Trophoblast cell (in vitro differentiated cells and primary cell): ENCODE data around the gene SCN4A.

ENCODE experiments used
- DNase-seq, 2 donors: peaks; one replicate each; pipeline ENCODE4 v3.0.0-alpha.2; 2016
- H2AFZ ChIP-seq: 2 replicates; pipeline ENCODE4 v1.6.1; 2013; ENCODE audit warnings: low read length, moderate library complexity, mild to moderate bottlenecking; ENCODE audit not compliant: insufficient read depth, poor library complexity
- H2AK5ac ChIP-seq: 2 replicates; pipeline ENCODE4 v1.6.1; 2013; ENCODE audit warnings: mild to moderate bottlenecking, low read length
- H2BK120ac ChIP-seq: 2 replicates; pipeline ENCODE4 v1.6.1; 2013; ENCODE audit warnings: low read length, mild to moderate bottlenecking, moderate library complexity; ENCODE audit not compliant: insufficient read depth, poor library complexity
- H2BK12ac ChIP-seq: 2 replicates; pipeline ENCODE4 v1.6.1; 2013; ENCODE audit warnings: mild to moderate bottlenecking, low read length, moderate library complexity
- H2BK5ac ChIP-seq: 2 replicates; pipeline ENCODE4 v1.6.1; 2013; ENCODE audit warnings: low read length, low read depth, moderate library complexity, mild to moderate bottlenecking; ENCODE audit not compliant: poor library complexity
- H3K14ac ChIP-seq: 2 replicates; pipeline ENCODE4 v1.6.1; 2013; ENCODE audit warnings: mild to moderate bottlenecking, low read length
- H3K18ac ChIP-seq: 2 replicates; pipeline ENCODE4 v1.6.1; 2013; ENCODE audit warnings: mild to moderate bottlenecking, low read length
- H3K23ac ChIP-seq: 2 replicates; pipeline ENCODE4 v1.6.1; 2013; ENCODE audit warnings: low read length
- H3K27ac ChIP-seq: 2 replicates; pipeline ENCODE4 v1.5.1; 2013; ENCODE audit warnings: low read depth, mild to moderate bottlenecking, inconsistent platforms, low read length, moderate library complexity
- H3K27me3 ChIP-seq: 2 replicates; pipeline ENCODE4 v1.6.1; 2013; ENCODE audit warnings: inconsistent platforms, mild to moderate bottlenecking, low read length, moderate library complexity; ENCODE audit not compliant: insufficient read depth
- H3K36me3 ChIP-seq, 2 experiments: 1 replicate in 1 of 2; 2 replicates in 1 of 2; pipeline ENCODE4 v1.6.1; 2013; ENCODE audit warnings: low read length in 2 of 2, mild to moderate bottlenecking in 2 of 2, moderate library complexity in 1 of 2; ENCODE audit not compliant: insufficient read depth in 2 of 2, control insufficient read depth in 1 of 2
- H3K4ac ChIP-seq: 2 replicates; pipeline ENCODE4 v1.6.1; 2013; ENCODE audit warnings: low read depth, mild to moderate bottlenecking, low read length, moderate library complexity
- H3K4me1 ChIP-seq, 2 experiments: 1 replicate in 1 of 2; 2 replicates in 1 of 2; pipeline ENCODE4 v1.6.1; 2013; ENCODE audit warnings: low read length in 2 of 2, mild to moderate bottlenecking in 2 of 2, moderate library complexity in 1 of 2; ENCODE audit not compliant: insufficient read depth in 2 of 2, control insufficient read depth in 1 of 2
- H3K4me2 ChIP-seq: 2 replicates; pipeline ENCODE4 v1.6.1; 2013; ENCODE audit warnings: inconsistent platforms, mild to moderate bottlenecking, low read length, moderate library complexity
- H3K4me3 ChIP-seq: 2 replicates; pipeline ENCODE4 v1.5.1; 2013; ENCODE audit warnings: mild to moderate bottlenecking, low read depth, low read length, inconsistent platforms
- H3K79me1 ChIP-seq: one replicate; pipeline ENCODE4 v1.6.1; 2013; ENCODE audit warnings: low read length
- H3K79me2 ChIP-seq: 2 replicates; pipeline ENCODE4 v1.6.1; 2013; ENCODE audit warnings: low read length, mild to moderate bottlenecking; ENCODE audit not compliant: control insufficient read depth, insufficient read depth, poor library complexity
- H3K9ac ChIP-seq: 2 replicates; pipeline ENCODE4 v1.6.1; 2013; ENCODE audit warnings: mild to moderate bottlenecking, low read length
- H3K9me3 ChIP-seq: 2 replicates; pipeline ENCODE4 v1.6.1; 2013; ENCODE audit warnings: low read depth, mild to moderate bottlenecking, control low read depth, inconsistent platforms, low read length; ENCODE audit not compliant: insufficient read depth
- H4K12ac ChIP-seq: 2 replicates; pipeline ENCODE4 v1.6.1; 2013; ENCODE audit warnings: low read depth, mild to moderate bottlenecking, low read length, moderate library complexity
- H4K8ac ChIP-seq: 2 replicates; pipeline ENCODE4 v1.6.1; 2013; ENCODE audit warnings: low read depth, mild to moderate bottlenecking, low read length, moderate library complexity
- H4K91ac ChIP-seq: one replicate; pipeline ENCODE4 v1.6.1; 2013; ENCODE audit warnings: low read depth, mild to moderate bottlenecking, low read length, moderate library complexity
- WGBS: extraction: QIAGEN DNeasy Blood & Tissue Kit; methylation state at CpG from one replicate; pipeline ENCODE4 v1.1.7; 2013; ENCODE audit warnings: missing lambda C conversion rate; ENCODE audit not compliant: insufficient read length, insufficient coverage; ENCODE audit errors: extremely low coverage; 5-methylcytosine and 5-hydroxymethylcytosine counted together

SCN4A gene

DNA sequence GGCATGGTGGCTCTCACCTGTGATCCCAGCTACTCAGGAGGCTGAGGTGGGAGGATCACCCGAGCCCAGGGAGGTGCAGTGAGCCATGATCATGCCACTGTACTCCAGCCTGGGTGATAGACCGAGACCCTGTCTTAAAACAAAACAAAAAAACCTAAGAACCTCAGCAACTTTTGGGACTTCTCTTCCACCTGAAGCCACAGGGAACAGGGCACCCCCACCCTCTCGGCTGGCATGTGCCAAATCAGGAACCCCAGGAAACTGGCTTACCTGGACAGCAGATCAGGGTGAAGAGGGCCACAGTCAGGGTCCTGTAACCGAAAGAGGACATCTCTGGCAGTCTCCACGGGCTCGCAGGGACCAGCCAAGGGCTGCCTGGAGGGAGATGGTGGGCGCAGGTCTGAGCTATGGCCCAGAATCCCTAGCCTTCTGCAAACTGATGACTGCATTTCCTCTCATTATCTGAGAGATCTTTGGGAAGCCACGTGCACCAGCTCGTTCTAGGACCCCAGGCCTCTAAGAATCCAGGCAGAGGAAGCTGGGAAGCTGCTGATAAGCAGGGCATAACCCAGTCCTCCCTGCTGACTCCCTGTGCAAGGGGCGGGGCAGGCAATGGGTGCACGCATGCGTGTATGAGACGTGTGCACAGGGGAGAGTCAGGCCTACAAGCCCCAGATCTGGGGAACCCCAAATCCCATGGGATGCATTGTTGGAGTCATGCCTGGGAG lies 33.8 kb upstream of the SCN4A start:
- no peak overlapping the region for H3K4me3 ChIP-seq
- H3K14ac ChIP-seq: no peak overlapping the region
- no peak overlapping the region for H3K27ac ChIP-seq
- H2BK120ac ChIP-seq: no peak overlapping the region
- DNase-seq: no peak
- no peaks in the 10 kb centered on the region for H3K36me3 ChIP-seq
- H3K18ac ChIP-seq: no peak overlapping the region
- WGBS: no CpG with 5 or more reads among the region's 13 CpGs
- H3K79me1 ChIP-seq: no peaks in the 10 kb centered on the region
- no peak overlapping the region for H4K12ac ChIP-seq
- no peak overlapping the region for H4K8ac ChIP-seq
- no peaks in the 10 kb centered on the region for H3K27me3 ChIP-seq
- no peak overlapping the region for H3K4ac ChIP-seq
- no peak overlapping the region for H2AK5ac ChIP-seq
- no peaks in the 10 kb centered on the region for H3K4me1 ChIP-seq
- H3K79me2 ChIP-seq: no peaks in the 10 kb centered on the region
- no peak overlapping the region for H4K91ac ChIP-seq
- H3K9ac ChIP-seq: no peak overlapping the region
- no peak overlapping the region for H3K23ac ChIP-seq
- H3K9me3 ChIP-seq: no peaks in the 10 kb centered on the region
- no peak overlapping the region for H2BK5ac ChIP-seq
- H3K4me2 ChIP-seq: no peak overlapping the region
- no peak overlapping the region for H2BK12ac ChIP-seq
- no peak overlapping the region for H2AFZ ChIP-seq

DNA sequence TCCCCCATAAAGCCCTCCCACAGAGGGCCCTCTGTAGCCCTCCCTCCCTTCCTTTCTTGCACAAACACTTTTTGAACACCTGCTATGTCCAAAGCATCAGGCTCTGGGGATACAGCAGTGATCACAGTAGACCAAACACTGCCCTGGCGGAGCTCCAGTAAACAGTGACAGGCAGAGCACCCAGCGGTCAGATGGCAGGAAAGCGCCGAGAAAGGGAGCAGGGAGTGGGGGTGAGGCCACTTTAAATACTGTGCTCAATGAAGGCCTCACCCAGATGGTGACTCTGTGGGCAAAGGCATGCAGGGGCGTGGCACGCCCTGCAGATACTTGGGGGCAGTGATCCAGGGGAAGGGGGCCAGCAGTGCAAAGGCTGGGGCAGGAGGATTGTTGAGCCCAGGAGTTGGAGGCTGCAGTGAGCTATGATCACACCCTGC lies 33.0 kb upstream of the SCN4A start:
- H2BK5ac ChIP-seq: no peak overlapping the region
- no peak overlapping the region for H3K4me3 ChIP-seq
- no peaks in the 10 kb centered on the region for H3K36me3 ChIP-seq
- WGBS: no CpG with 5 or more reads among the region's 6 CpGs
- no peak overlapping the region for H3K23ac ChIP-seq
- no peaks in the 10 kb centered on the region for H3K27me3 ChIP-seq
- no peak overlapping the region for H3K4me2 ChIP-seq
- H4K91ac ChIP-seq: no peak overlapping the region
- DNase-seq: no peak
- H2BK120ac ChIP-seq: no peak overlapping the region
- H2AFZ ChIP-seq: no peak overlapping the region
- no peak overlapping the region for H2AK5ac ChIP-seq
- no peak overlapping the region for H3K14ac ChIP-seq
- no peak overlapping the region for H4K12ac ChIP-seq
- H4K8ac ChIP-seq: no peak overlapping the region
- no peaks in the 10 kb centered on the region for H3K79me2 ChIP-seq
- H3K79me1 ChIP-seq: no peaks in the 10 kb centered on the region
- H3K4me1 ChIP-seq: no peaks in the 10 kb centered on the region
- H2BK12ac ChIP-seq: no peak overlapping the region
- H3K9me3 ChIP-seq: peaks cover 2% of the 10 kb centered on the region
- no peak overlapping the region for H3K4ac ChIP-seq
- H3K27ac ChIP-seq: no peak overlapping the region
- no peak overlapping the region for H3K18ac ChIP-seq
- no peak overlapping the region for H3K9ac ChIP-seq

DNA sequence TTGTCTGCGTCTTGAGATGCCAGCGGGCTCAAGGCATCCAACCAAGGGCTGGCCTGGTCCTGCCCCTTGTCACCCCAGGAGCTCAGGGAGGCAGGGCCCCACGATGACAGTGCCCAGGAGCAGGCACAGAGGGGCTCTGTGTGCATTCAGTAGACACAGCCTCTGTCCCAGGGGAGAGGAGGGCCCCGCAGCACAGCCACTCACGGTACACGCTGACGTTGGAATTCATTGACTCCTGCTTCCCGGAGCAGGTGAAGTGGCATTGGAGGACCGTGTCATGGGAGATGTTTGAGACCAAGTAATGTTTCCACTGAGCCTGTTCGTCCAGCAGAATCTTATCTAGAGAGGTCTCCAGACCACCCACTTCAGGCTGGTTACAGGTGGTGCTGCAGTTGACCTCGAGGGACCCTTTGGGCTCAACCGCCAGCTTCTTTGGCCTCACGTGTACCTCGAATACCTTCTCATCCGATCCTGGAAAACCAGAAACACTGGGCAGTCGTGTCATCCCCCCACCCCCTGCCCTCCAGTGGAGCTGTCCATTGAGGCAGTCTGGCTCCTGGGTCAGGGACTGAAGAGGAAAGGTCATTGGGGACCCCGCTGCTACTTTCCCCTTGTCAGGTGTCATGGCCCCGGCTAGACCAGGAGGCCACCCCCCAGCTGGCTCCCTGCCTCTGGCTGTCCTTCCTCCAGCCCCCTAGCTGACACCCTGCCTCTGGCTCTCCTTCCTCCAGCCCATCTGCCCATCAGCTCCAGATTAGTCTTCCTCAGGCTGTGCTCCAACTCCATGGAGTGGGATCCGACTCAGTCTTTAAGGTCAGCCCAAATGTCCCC lies 32.4 kb upstream of the SCN4A start:
- Histone ChIP-seq H4K8ac (no peak overlapping the region), H2AFZ (no peak overlapping the region), H2AK5ac (no peak overlapping the region), H3K36me3 (no peaks in the 10 kb centered on the region), H3K27me3 (no peaks in the 10 kb centered on the region), H4K12ac (no peak overlapping the region), H2BK5ac (no peak overlapping the region), H3K9me3 (peaks cover 2% of the 10 kb centered on the region), H2BK12ac (no peak overlapping the region), H3K14ac (no peak overlapping the region), H3K4me1 (no peaks in the 10 kb centered on the region), H3K4me2 (no peak overlapping the region), H3K79me2 (no peaks in the 10 kb centered on the region), H3K4ac (no peak overlapping the region), H3K4me3 (no peak overlapping the region), H3K23ac (no peak overlapping the region), H3K18ac (no peak overlapping the region), H3K9ac (no peak overlapping the region), H3K27ac (no peak overlapping the region), H3K79me1 (no peaks in the 10 kb centered on the region), H4K91ac (no peak overlapping the region), H2BK120ac (no peak overlapping the region)
- DNase-seq: no peak
- WGBS: no CpG with 5 or more reads among the region's 19 CpGs

DNA sequence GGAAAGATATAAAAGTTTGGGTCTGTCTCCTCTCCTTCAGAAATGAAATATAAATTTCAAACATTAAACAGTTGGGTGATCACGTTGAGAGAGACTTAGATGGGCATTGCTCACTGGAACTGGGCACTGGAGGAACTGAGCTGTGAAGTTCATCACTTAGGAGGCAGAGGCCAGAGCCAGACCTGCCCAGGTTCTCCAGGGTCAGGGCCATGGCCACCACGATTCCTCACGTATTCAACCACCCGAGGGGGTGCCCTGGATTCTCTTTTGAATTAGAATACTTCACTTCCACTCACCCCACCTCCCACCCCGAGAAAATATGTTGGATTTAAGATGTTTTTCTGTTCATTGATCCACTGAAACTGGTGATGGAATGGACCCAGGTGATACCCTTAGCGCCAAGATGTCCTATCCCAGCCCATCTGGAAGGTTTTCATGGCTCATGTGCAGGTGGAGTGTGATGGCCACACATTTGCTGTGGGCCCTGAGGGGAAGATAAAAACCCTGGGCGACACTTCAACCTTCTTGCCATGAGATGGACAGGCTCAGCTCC lies 31.6 kb upstream of the SCN4A start:
- no peak overlapping the region for H3K18ac ChIP-seq
- no peak overlapping the region for H3K4me3 ChIP-seq
- H3K79me2 ChIP-seq: no peaks in the 10 kb centered on the region
- H3K14ac ChIP-seq: no peak overlapping the region
- H2AK5ac ChIP-seq: no peak overlapping the region
- H3K27ac ChIP-seq: no peak overlapping the region
- H3K23ac ChIP-seq: no peak overlapping the region
- no peak overlapping the region for H3K4me2 ChIP-seq
- H3K9ac ChIP-seq: no peak overlapping the region
- no peak overlapping the region for H2BK12ac ChIP-seq
- peaks cover 6% of the 10 kb centered on the region for H3K9me3 ChIP-seq
- H4K91ac ChIP-seq: no peak overlapping the region
- H4K12ac ChIP-seq: no peak overlapping the region
- no peak overlapping the region for H2BK5ac ChIP-seq
- H3K36me3 ChIP-seq: no peaks in the 10 kb centered on the region
- no CpG with 5 or more reads among the region's 7 CpGs for WGBS
- DNase-seq: no peak
- H3K27me3 ChIP-seq: no peaks in the 10 kb centered on the region
- no peak overlapping the region for H4K8ac ChIP-seq
- H2AFZ ChIP-seq: no peak overlapping the region
- H2BK120ac ChIP-seq: no peak overlapping the region
- no peak overlapping the region for H3K4ac ChIP-seq
- no peaks in the 10 kb centered on the region for H3K4me1 ChIP-seq
- H3K79me1 ChIP-seq: no peaks in the 10 kb centered on the region
